IPS-18c (cell line): Measurements from ENCODE around the gene PRODH2.
"Not testable (repeated sequence)": the region's sequence is repeated elsewhere in the genome, so short reads cannot be mapped to it uniquely, and the experiment has no call there.

Experiments
- H3K4me3 ChIP-seq: 2 replicates; pipeline ENCODE4 v1.7.0; 2013; ENCODE audit warnings: low read depth, mild to moderate bottlenecking, low read length, moderate library complexity; ENCODE audit not compliant: insufficient read depth
- H3K9me3 ChIP-seq: one replicate; pipeline ENCODE4 v1.6.1; 2013; ENCODE audit warnings: mild to moderate bottlenecking, low read length, moderate library complexity; ENCODE audit not compliant: control insufficient read depth, insufficient read depth

The PRODH2 gene

DNA sequence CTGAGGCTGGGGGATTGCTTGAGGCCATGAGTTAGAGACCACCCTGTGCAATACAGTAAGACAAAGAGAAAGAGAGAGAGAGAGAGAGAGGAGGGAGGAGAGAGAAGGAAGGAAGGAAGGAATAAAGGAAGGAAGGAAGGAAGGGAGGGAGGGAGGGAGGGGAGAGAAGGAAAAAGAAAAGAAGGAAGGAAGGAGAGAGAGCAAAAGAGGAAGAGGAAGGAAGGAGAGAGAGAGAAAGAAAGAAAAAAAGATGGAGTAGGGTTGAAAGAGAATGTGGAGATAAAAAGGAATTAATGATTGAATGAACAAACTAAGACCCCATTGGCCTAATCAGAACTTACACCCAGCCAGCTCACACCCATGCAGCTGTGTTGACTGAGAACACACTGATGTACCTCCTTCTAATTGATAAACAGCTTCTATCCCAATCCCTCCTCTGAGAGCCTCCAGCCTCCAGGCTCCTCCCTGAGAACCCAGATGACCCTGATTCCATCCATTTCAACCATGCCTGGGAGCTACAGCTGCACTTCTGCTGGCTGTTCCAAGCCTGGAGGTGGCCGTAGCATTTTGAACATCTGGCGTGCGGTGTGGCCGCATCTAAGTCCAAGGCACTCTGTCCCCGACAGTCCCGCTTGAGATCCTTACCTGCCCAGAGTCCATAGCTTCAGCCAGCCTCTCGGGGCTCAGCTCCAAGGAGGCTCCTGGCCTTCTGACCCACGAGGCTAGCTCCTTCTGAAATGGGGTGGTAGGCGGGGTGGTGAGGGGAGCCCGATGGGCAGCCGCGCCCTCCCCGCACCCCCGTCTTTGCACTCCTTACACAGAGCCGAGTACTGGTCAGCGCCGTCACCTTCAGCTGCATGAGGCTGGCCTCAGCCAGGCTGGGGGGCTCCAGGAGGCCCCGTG lies 1.1 kb downstream of the PRODH2 start:
- no peaks in the 10 kb centered on the region for H3K9me3 ChIP-seq
- no peak overlapping the region for H3K4me3 ChIP-seq

DNA sequence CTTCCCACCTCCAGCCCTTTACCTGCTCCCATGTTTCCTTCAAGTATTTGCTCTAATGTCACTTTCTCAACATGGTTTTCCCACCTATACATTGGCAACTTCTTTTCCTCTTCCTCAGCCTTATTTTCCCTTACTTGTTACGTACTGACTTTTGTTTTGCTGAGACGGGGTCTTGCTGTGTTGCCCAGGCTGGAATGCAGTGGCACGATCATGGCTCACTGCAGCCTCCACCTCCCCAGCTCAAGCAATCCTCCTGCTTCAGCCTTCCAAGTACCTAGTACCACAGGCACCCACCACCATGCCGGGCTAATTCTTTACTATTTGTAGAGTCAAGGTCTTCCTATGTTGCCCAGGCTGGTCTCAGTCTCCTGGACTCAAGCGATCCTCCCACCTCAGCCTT lies 5.0 kb downstream of the PRODH2 start:
- no peaks in the 10 kb centered on the region for H3K9me3 ChIP-seq
- no peak overlapping the region for H3K4me3 ChIP-seq

DNA sequence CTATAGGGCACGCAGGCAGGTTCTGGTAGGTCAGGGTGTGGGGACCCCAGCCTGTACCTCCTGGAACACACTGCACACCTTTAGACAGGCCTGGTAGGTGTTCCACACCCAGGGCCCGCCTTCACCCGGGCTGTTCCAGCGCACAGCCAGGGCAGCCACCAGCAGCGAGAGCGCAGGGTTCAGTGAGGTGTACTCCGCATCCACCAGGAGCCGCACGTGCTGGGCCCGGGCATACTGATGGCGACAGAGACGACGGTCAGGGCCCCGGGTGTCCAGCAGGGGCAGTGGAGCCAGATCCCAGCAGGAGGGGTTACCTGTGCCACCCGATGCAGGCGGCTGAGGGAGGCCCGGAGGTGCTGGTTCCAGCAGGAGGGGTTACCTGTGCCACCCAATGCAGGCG lies 6.0 kb downstream of the PRODH2 start:
- Histone ChIP-seq H3K9me3 (no peaks in the 10 kb centered on the region), H3K4me3 (no peak overlapping the region)

DNA sequence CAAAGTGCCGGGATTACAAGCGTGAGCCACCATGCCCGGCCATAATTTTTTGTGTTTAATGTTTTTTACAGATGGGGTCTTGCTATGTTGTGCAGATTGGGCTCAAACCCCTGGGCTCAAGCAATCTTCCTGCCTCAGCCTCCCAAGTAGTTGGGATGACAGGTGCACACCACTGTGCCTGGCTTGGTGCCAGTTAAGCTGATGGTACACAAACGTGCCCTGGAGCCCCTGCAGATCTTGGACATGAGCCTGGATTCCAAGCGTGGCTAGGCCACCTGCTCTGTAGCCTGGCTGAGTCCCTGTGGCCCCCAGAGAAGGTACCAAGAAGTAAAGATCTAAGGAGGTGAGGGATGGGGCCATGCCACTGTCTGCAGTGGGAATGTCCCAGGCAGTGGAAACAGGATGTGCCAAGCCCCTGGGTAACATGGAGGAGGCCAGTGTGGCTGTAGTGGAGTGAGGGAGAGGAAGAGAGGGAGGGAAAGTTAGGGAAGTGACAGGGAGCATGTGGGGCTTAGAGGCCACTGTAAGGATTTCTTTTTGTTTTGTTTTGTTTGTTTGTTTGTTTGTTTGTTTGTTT lies 7.0 kb downstream of the PRODH2 start:
- Histone ChIP-seq H3K4me3 (no peak overlapping the region), H3K9me3 (no peaks in the 10 kb centered on the region)

DNA sequence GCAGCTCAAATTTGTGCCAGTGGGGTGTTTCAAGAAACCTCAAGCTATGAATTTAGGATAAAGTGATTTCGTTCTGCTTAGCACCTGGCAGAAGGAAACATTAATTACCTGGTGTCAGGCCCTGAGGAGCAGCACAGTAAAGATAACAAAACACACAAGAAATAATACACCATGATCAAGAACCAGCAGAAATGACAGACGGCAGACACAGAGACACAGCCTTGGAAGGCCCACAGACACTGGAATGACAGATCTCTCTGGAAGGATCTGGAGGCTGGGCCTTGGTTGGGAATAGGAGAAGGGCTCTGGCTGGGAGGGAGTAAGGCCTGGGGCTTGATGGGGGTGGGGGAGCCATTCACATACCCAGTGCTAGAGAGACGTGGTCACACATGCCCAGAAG lies 10.8 kb downstream of the PRODH2 start:
- Histone ChIP-seq H3K4me3 (no peak overlapping the region), H3K9me3 (no peaks in the 10 kb centered on the region)

DNA sequence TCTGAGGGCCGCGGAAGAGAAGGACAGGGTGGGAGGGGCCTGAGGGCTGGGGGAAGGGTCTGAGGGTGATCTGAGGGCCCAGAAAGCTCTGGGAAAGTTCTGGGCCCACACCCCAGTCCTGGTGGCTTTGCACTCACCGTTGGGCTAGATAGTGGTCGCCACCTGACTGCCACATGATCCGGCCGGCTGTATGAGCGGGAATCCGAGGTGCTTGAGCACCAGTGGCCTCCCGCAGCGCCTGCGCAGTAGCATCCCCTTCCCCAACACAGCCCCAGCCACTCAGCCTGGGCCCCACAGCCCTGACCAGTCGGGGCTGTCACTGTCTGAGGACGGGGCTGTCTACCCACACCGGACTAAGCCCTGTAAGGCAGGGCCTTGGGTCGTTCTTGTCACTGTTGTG lies 15.0 kb downstream of the PRODH2 start:
- Histone ChIP-seq H3K4me3 (peak overlapping the region; percentile 31; the same call in 1 of the 2 replicates), H3K9me3 (no peaks in the 10 kb centered on the region)

DNA sequence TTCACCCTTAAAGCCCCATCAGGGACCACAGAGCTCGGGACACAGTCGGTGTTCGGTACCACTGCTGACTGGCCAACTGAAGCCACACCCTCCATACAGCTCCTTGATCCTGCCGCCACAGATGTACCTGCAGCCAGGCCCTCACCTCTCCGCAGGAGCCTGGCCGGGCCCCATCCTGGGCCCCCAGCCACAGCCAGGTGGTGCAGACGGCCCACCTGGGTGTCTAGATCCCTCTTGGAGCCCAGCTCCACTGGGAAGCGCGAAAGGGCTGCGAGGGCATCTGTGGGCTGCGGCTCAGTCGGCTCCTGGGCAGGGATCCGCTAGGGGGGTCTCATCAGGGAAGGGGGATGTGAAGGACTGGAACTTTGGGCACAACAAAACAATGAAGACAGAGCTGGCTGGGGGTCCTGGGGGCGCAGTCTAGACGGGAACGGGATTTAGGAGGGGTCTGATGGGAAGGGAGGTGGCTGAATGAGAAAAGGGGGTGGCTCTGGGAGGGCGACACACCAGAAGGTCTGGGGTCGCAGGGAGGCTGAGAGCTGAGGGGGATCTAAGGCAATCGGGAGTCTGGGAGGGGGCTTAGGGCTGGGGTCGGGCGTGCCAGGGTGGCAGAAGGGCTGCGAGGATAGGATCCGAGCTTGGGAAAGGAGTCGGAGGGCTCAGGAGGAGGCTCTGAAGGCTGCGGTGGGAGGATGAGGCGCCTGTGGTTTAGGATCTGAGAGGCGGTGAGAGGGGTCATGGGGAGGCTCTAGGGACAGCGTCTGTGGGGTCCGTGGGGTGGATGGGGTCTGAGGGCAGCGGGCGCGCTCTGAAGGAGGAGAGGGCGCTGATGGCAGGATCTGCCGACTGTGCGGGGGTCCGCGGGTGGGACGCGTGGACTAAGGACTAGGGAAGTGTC lies 15.8 kb downstream of the PRODH2 start:
- Histone ChIP-seq H3K9me3 (no peaks in the 10 kb centered on the region), H3K4me3 (peak overlapping the region; percentile 31; the same call in 1 of the 2 replicates)

DNA sequence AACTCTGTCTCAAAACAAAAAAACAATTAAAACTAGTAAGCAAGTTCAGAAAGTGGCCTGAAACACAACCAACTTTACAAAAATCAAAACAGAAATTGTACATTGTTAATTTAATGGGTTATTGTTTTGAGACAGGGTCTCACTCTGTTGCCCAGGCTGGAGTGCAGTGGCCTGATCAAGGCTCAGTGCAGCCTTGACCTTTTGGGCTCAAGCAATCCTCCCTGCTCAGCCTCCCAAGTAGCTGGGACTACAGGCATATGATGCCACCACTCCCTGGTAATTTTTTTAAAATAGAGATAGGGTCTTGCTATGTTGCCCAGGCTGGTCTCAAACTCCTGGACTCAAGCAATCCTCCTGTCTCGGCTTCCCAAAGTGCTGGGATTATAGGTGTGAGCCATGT lies 17.1 kb downstream of the PRODH2 start:
- not testable (repeated sequence) for H3K4me3 ChIP-seq, H3K9me3 ChIP-seq

DNA sequence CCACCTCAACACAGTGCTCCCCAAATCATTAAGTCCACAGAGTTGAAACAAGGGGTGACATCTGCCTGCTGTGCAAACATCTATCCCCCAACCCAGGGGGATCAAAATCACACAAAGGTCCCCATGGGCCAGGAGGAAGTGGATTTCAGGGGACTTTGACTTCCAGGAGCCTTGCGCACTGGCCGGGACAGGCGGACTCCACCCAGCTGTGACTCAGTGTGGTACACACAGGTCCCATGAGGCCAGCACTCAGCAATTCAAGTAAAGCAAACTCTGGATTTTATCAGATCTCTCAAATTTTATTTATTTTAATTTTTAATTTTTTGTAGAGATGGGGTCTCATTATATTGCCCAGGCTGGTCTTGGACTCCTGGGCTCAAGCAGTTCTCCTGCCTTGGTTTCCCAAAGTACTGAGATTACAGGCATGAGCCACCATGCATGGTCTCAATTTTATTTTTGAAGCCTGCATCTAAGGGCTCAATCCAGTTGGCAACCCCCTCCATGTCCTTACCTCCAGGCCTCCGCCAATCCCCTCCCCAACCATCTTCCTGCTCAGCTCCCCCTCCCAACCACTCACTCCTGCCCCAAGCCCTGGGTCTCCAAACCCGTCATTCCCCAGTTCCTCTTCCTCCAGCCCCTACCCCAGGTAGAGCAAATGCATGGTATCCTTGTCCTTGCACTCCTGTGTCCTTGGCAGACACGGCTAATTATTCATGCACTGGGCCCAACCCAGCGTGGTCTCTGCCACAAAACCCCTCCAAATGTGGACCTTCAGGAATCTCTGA lies 19.1 kb downstream of the PRODH2 start:
- Histone ChIP-seq H3K9me3 (no peaks in the 10 kb centered on the region), H3K4me3 (no peak overlapping the region)

DNA sequence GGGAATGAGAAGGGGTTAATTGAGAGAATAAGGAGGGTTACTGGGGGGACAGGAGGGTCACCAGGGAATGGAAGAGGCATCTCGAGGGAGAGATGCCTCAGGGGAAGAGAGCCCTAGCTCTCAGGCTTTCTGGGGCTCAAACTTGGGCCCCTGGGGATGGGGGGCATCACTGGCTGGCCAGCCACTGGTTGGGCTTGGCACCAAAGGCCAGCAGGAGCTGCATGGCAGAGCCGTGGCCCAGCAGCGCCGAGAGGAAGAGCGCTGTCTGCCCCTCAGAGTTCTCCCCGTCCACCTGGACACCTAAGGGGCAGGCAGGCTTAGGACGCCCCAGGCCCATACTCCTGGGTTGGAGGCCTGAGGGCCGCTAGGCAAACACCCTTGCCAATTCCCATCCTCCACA lies 19.8 kb downstream of the PRODH2 start:
- no peak overlapping the region for H3K4me3 ChIP-seq
- no peaks in the 10 kb centered on the region for H3K9me3 ChIP-seq

DNA sequence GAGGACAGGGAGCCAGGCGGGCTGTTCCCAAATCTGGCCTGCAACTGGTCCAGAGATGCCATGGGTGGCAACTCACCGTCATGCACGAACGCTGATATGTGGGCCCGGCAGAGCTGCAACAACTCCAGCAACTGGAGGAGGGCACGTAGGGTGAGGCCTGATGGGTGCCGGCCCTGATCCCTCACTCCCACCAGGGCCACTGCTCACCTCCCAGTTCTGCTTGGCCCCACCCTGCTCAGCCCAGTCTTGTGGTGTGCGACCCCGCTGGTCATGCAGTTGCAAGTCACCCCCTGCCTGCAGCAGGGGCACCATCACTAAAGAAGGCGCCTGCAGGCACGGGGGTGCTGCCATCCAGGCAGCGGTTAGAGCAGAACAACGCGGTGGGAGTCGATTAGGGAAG lies 20.3 kb downstream of the PRODH2 start:
- Histone ChIP-seq H3K9me3 (no peaks in the 10 kb centered on the region), H3K4me3 (no peak overlapping the region)

DNA sequence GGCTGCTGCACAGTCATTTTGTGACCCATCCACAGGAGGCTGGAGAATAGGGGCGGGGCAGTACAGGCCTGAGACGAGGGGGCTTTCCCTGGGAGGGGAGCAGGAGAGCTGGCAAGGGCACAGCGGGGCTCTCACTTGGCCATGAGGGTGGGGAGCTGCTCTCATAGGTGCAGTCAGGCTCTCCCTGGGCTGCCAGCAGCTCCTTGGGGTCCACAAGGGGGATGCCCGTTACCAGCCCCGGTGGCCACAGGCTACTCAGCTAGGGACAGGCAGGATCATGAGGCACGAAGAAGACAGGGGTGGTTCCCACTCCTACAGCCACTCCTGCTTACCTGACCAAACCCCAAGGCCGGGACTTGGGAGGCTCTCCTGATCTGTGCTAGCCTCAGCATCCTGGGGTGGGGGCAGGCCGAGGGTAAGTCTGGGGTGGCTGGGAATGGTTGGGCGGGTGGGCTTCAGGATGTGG lies 20.8 kb downstream of the PRODH2 start:
- H3K9me3 ChIP-seq: no peaks in the 10 kb centered on the region

DNA sequence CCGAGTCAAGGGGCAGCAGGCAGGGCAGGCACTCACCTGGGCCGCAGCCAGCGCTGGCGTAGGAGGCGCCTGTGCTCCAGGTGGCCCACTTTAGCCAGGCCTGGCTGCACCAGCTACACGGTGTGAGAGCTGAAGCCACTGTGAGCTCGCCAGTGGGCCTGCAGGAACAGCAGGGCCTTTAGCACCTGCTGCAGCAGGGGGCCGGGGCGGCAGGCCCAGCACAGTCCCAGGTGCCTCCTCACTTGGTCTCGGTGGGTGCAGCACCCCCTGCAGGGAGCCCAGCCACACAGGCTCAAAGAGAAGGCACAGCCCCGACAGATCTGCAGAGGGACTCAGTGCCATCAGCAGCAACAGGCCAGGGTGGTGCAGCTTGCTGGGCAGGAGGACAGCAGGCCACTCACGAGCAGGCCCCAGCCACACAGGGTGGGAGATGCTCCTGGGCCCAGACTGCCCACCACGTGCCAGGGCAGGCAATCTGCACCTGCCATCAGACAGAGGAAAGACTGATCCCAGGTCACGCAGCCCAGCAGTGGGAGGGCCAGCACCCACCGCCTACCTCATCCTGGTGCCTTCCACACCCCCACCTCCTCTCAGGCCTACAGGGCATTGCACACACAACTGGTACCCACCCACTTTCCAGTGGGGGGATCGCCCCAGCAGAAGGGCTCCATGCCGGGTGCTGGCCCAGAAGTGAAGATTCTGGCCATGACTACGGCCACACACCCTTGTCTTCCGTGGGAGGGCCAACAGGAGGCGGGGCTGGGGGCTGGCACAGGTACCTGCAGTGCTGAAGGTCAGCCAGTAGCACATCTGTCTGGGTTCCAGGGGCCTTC lies 21.4 kb downstream of the PRODH2 start:
- no peaks in the 10 kb centered on the region for H3K9me3 ChIP-seq
- H3K4me3 ChIP-seq: no peak overlapping the region

More for the DNA sequence above, 20.8 kb downstream of the PRODH2 start:
- no peak overlapping the region for H3K4me3 ChIP-seq

DNA sequence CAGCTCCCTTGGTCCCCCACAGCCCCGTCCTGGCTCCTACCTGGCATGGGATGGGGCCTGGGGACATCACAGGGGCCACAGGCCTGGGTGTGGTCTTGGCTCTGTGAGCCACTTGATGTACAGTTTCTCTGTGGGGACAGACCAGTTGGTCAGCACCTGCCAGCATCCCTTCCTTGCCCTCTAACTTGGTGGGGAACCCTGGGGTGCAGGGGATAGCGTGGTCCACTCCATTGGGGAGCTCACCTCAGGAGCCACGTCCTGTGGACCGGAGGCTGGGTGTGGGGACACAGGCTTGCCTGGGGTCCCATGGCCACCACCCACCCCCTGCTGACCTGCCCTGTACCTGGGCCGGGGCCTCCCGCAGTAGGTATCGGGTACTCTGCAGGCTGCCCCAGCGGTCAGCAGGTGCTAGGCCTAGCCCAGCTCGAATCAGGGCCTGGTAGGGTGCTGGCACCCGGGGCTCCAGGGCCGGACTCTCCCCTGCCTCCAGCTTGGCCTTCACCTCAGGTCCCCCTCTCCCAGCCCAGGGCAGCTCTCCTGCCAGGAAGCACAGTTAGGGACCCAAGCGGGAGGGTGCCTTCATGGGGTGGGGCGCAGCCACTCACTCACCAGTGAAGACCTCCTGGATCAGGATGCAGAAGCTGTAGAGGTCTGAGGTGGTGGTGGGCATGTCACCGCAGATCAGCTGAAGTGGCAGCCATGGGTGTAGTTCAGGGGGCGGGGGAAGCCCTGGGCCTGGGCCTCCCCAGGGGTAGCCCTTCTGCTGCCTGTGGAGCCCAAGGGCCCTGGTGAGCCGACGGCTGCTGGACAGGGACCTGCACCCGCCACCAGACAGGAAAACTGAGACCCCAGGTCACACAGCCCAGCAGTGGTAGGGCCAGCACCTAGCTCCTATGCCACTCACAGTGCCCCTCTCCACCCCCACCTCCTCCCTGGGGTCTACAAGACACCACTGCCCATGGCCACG lies 22.4 kb downstream of the PRODH2 start:
- no peaks in the 10 kb centered on the region for H3K9me3 ChIP-seq
- H3K4me3 ChIP-seq: no peak overlapping the region
